ENCODE measurements around the gene UCHL5. TPM values are rescaled to one million over a fixed set of nuclear protein-coding genes. Genes with fewer than 3 reads are reported as not detected.

Gene UCHL5
- total RNA-seq, 2 experiments from 2014 or later, result 44.0 to 48.7 TPM

GRCh38 chr1:193083365-193084088 lies 24.4 kb upstream of the UCHL5 start:
- no peak overlapping the region for H3K4me3 Mint-ChIP-seq
- no peaks in the 10 kb centered on the region for H3K9me3 Mint-ChIP-seq
- DNase-seq (no peak), ATAC-seq (ENCODE audit: low read depth) (no peak)
- H3K4me1 Mint-ChIP-seq, result no peaks in the 10 kb centered on the region
- POLR2A ChIA-PET, result no interaction called here
- no peaks in the 10 kb centered on the region for H3K27me3 Mint-ChIP-seq
- H3K36me3 Mint-ChIP-seq, result peaks cover 24% of the 10 kb centered on the region
- no peak overlapping the region for H3K27ac Mint-ChIP-seq

- Mint-ChIP-seq H3K27me3 (no peaks in the 10 kb centered on the region), H3K9me3 (peaks cover 2% of the 10 kb centered on the region), H3K27ac (no peak overlapping the region), H3K4me3 (no peak overlapping the region), H3K36me3 (peaks cover 48% of the 10 kb centered on the region), H3K4me1 (no peaks in the 10 kb centered on the region)
- DNase-seq, result no peak
- ATAC-seq (ENCODE audit: low read depth), result no peak
- POLR2A ChIA-PET, result no interaction called here
Measured at GRCh38 chr1:193079187-193079586, 20.0 kb upstream of the UCHL5 start.

GRCh38 chr1:193077991-193078390 lies 18.8 kb upstream of the UCHL5 start:
- POLR2A ChIA-PET, result no interaction called here
- Mint-ChIP-seq H3K9me3 (peaks cover 2% of the 10 kb centered on the region), H3K4me1 (no peaks in the 10 kb centered on the region), H3K4me3 (no peak overlapping the region), H3K27me3 (no peaks in the 10 kb centered on the region), H3K27ac (no peak overlapping the region), H3K36me3 (peaks cover 52% of the 10 kb centered on the region)
- no peak for DNase-seq
- ATAC-seq (ENCODE audit: low read depth), result no peak

- DNase-seq (no peak), ATAC-seq (ENCODE audit: low read depth) (peak; percentile 78)
- H3K4me3 Mint-ChIP-seq, result no peak overlapping the region
- POLR2A ChIA-PET, result interaction anchor here (1.5 kb wide), 1 partner anchor 12 kb away, joined by 6 read pairs; the partner anchor contains the start of genes RO60 and UCHL5
- no peaks in the 10 kb centered on the region for H3K9me3 Mint-ChIP-seq
- H3K4me1 Mint-ChIP-seq, result peaks cover 18% of the 10 kb centered on the region
- no peaks in the 10 kb centered on the region for H3K27me3 Mint-ChIP-seq
- H3K36me3 Mint-ChIP-seq, result peaks cover 28% of the 10 kb centered on the region
- H3K27ac Mint-ChIP-seq, result peak overlapping the region; percentile 60
Measured at GRCh38 chr1:193070942-193071341, 11.8 kb upstream of the UCHL5 start.

GRCh38 chr1:193070386-193070753 lies 11.2 kb upstream of the UCHL5 start:
- H3K27me3 Mint-ChIP-seq, result no peaks in the 10 kb centered on the region
- DNase-seq, result no peak
- peaks cover 26% of the 10 kb centered on the region for H3K36me3 Mint-ChIP-seq
- peaks cover 22% of the 10 kb centered on the region for H3K4me1 Mint-ChIP-seq
- H3K27ac Mint-ChIP-seq, result peak overlapping the region; percentile 15
- peak overlapping the region; percentile 41 for H3K4me3 Mint-ChIP-seq
- H3K9me3 Mint-ChIP-seq, result no peaks in the 10 kb centered on the region
- POLR2A ChIA-PET, result interaction anchor here (1.0 to 1.5 kb wide), 3 partner anchors 11 to 12 kb away, joined by 4 to 6 read pairs (median 6); partner anchors contain the start of genes RO60 and UCHL5
- no peak for ATAC-seq (ENCODE audit: low read depth)

- peaks cover 25% of the 10 kb centered on the region for H3K4me1 Mint-ChIP-seq
- peaks cover 24% of the 10 kb centered on the region for H3K36me3 Mint-ChIP-seq
- peak overlapping the region; percentile 41 for H3K4me3 Mint-ChIP-seq
- ATAC-seq (ENCODE audit: low read depth) (no peak), DNase-seq (no peak)
- POLR2A ChIA-PET, result interaction anchor here (0.6 to 1.5 kb wide), 3 partner anchors 11 to 53 kb away, joined by 4 to 6 read pairs (median 4); partner anchors contain the start of genes RO60 and UCHL5
- no peaks in the 10 kb centered on the region for H3K27me3 Mint-ChIP-seq
- peak overlapping the region; percentile 15 for H3K27ac Mint-ChIP-seq
- H3K9me3 Mint-ChIP-seq, result no peaks in the 10 kb centered on the region
Measured at GRCh38 chr1:193069748-193070385, 10.7 kb upstream of the UCHL5 start.

GRCh38 chr1:193068013-193068412 lies 8.9 kb upstream of the UCHL5 start:
- Mint-ChIP-seq H3K9me3 (no peaks in the 10 kb centered on the region), H3K27ac (no peak overlapping the region), H3K4me1 (peaks cover 35% of the 10 kb centered on the region), H3K36me3 (peaks cover 15% of the 10 kb centered on the region), H3K4me3 (no peak overlapping the region), H3K27me3 (no peaks in the 10 kb centered on the region)
- POLR2A ChIA-PET, result no interaction called here
- no peak for DNase-seq
- ATAC-seq (ENCODE audit: low read depth), result no peak

- Mint-ChIP-seq H3K4me3 (no peak overlapping the region), H3K9me3 (peaks cover 2% of the 10 kb centered on the region), H3K27ac (peak overlapping the region; percentile 7), H3K4me1 (peaks cover 41% of the 10 kb centered on the region), H3K36me3 (peaks cover 16% of the 10 kb centered on the region), H3K27me3 (no peaks in the 10 kb centered on the region)
- POLR2A ChIA-PET, result no interaction called here
- ATAC-seq (ENCODE audit: low read depth), result no peak
- DNase-seq, result no peak
Measured at GRCh38 chr1:193066606-193067005, 7.4 kb upstream of the UCHL5 start.

GRCh38 chr1:193065954-193066353 lies 6.8 kb upstream of the UCHL5 start:
- Mint-ChIP-seq H3K4me3 (no peak overlapping the region), H3K27ac (no peak overlapping the region), H3K36me3 (peaks cover 16% of the 10 kb centered on the region), H3K9me3 (peaks cover 2% of the 10 kb centered on the region), H3K4me1 (peaks cover 42% of the 10 kb centered on the region), H3K27me3 (no peaks in the 10 kb centered on the region)
- ATAC-seq (ENCODE audit: low read depth) (no peak), DNase-seq (no peak)
- POLR2A ChIA-PET, result no interaction called here

- Mint-ChIP-seq H3K4me1 (peaks cover 44% of the 10 kb centered on the region), H3K27me3 (no peaks in the 10 kb centered on the region), H3K4me3 (no peak overlapping the region), H3K27ac (no peak overlapping the region), H3K36me3 (peaks cover 11% of the 10 kb centered on the region), H3K9me3 (peaks cover 2% of the 10 kb centered on the region)
- POLR2A ChIA-PET, result no interaction called here
- ATAC-seq (ENCODE audit: low read depth) (no peak), DNase-seq (no peak)
Measured at GRCh38 chr1:193062698-193063463, 3.7 kb upstream of the UCHL5 start.

GRCh38 chr1:193060938-193061337 lies 1.8 kb upstream of the UCHL5 start:
- no peaks in the 10 kb centered on the region for H3K27me3 Mint-ChIP-seq
- peaks cover 2% of the 10 kb centered on the region for H3K9me3 Mint-ChIP-seq
- no peak for ATAC-seq (ENCODE audit: low read depth)
- H3K36me3 Mint-ChIP-seq, result peaks cover 14% of the 10 kb centered on the region
- H3K27ac Mint-ChIP-seq, result no peak overlapping the region
- POLR2A ChIA-PET, result no interaction called here
- DNase-seq, result no peak
- H3K4me1 Mint-ChIP-seq, result peaks cover 49% of the 10 kb centered on the region
- H3K4me3 Mint-ChIP-seq, result peak overlapping the region; percentile 99

GRCh38 chr1:193060406-193060805 lies 1.2 kb upstream of the UCHL5 start:
- H3K9me3 Mint-ChIP-seq, result peaks cover 2% of the 10 kb centered on the region
- no peak for DNase-seq
- H3K4me1 Mint-ChIP-seq, result peaks cover 45% of the 10 kb centered on the region
- no peaks in the 10 kb centered on the region for H3K27me3 Mint-ChIP-seq
- H3K27ac Mint-ChIP-seq, result peak overlapping the region; percentile 11
- ATAC-seq (ENCODE audit: low read depth), result no peak
- POLR2A ChIA-PET, result no interaction called here
- peaks cover 13% of the 10 kb centered on the region for H3K36me3 Mint-ChIP-seq
- peak overlapping the region; percentile 99 for H3K4me3 Mint-ChIP-seq

GRCh38 chr1:193060115-193060403 lies 899 bp upstream of the UCHL5 start:
- no peak for DNase-seq

More at GRCh38 chr1:193060115-193060403, 899 bp upstream of the UCHL5 start:
- peaks cover 13% of the 10 kb centered on the region for H3K36me3 Mint-ChIP-seq
- ATAC-seq (ENCODE audit: low read depth), result no peak
- peaks cover 43% of the 10 kb centered on the region for H3K4me1 Mint-ChIP-seq
- H3K27me3 Mint-ChIP-seq, result no peaks in the 10 kb centered on the region
- peaks cover 2% of the 10 kb centered on the region for H3K9me3 Mint-ChIP-seq
- H3K27ac Mint-ChIP-seq, result peak overlapping the region; percentile 99
- POLR2A ChIA-PET, result no interaction called here
- H3K4me3 Mint-ChIP-seq, result peak overlapping the region; percentile 99

Measured in activated naive CD8-positive, alpha-beta T cell treated with anti-CD3 and anti-CD28 coated beads, Interleukin-2, amount 10 ng/mL, durations not matched to agents 7 days and 5 days (primary cell).